Natural killer cell (primary cell): ENCODE results near the gene PRRX1. TPM values are rescaled to one million over a fixed set of nuclear protein-coding genes. Genes with fewer than 3 reads are reported as not detected.

ENCODE experiments used
- ATAC-seq, 3 donors: fragments of 150-1000 bp in 2 of 3; fragments of 200-7000 bp in 1 of 3; cut with Tn5 transposase; 1 replicate in 1 of 3; 2 replicates in 2 of 3; pipeline ENCODE4 v1.10.0; 2021; ENCODE audit warnings: mild to moderate bottlenecking in 2 of 3, moderate library complexity in 2 of 3
- DNase-seq, 2 donors: peaks; one replicate each; pipeline versions ENCODE4 v3.0.0 to v3.0.0-alpha.2; 2013 to 2021; ENCODE audit warnings: mixed read lengths in 1 of 2
- H3K27ac ChIP-seq: one replicate; pipeline ENCODE4 v1.5.1; 2013; ENCODE audit warnings: mild to moderate bottlenecking, low read length
- H3K27me3 ChIP-seq: one replicate; pipeline ENCODE4 v1.6.1; 2013; ENCODE audit warnings: low read length; ENCODE audit not compliant: control insufficient read depth, insufficient read depth
- H3K36me3 ChIP-seq: one replicate; pipeline ENCODE4 v1.6.1; 2013; ENCODE audit warnings: low read length; ENCODE audit not compliant: control insufficient read depth, insufficient read depth
- H3K4me1 ChIP-seq: one replicate; pipeline ENCODE4 v1.6.1; 2013; ENCODE audit warnings: low read length; ENCODE audit not compliant: control insufficient read depth, insufficient read depth
- H3K4me3 ChIP-seq: one replicate; pipeline ENCODE4 v1.5.1; 2013; ENCODE audit warnings: low read length
- H3K9me3 ChIP-seq: one replicate; pipeline ENCODE4 v1.6.1; 2013; ENCODE audit warnings: low read length; ENCODE audit not compliant: control insufficient read depth, insufficient read depth
- H3K27ac Mint-ChIP-seq, 2 donors: one replicate each; pipeline ENCODE4 v1.8.0; 2022; ENCODE audit warnings: mild to moderate bottlenecking in 2 of 2, mixed read lengths in 2 of 2, moderate library complexity in 1 of 2
- H3K27me3 Mint-ChIP-seq, 2 donors: one replicate each; pipeline ENCODE4 v1.8.0; 2022; ENCODE audit warnings: low read depth in 2 of 2, mixed read lengths in 2 of 2
- H3K36me3 Mint-ChIP-seq: one replicate; pipeline ENCODE4 v1.8.0; 2022; ENCODE audit warnings: mixed read lengths
- H3K4me1 Mint-ChIP-seq, 2 donors: one replicate each; pipeline ENCODE4 v1.8.0; 2022; ENCODE audit warnings: mixed read lengths in 2 of 2
- H3K4me3 Mint-ChIP-seq: one replicate; pipeline ENCODE4 v1.8.0; 2022; ENCODE audit warnings: mild to moderate bottlenecking, moderate library complexity, mixed read lengths
- H3K9me3 Mint-ChIP-seq, 2 donors: one replicate each; pipeline ENCODE4 v1.8.0; 2022; ENCODE audit warnings: mixed read lengths in 2 of 2
- WGBS: methylation state at CpG from one replicate; pipeline ENCODE4 v1.1.7; 2013; ENCODE audit warnings: missing lambda C conversion rate; ENCODE audit not compliant: insufficient coverage; 5-methylcytosine and 5-hydroxymethylcytosine counted together
- intact Hi-C: fragments of 100-400 bp; cut with micrococcal nuclease; formaldehyde crosslinking; loops from one replicate; pipeline ENCODE4 v1.14.2; 2022
- total RNA-seq, 4 donors: library from RNA; stranded (reverse); fragments of 120-200 nt in 1 of 4; gene quantifications; one replicate each; pipeline versions ENCODE4 v1.2.3 to v1.2.4, GENCODE V29; 2013 to 2022
- TF ChIP-seq, protein P1 (sequence below): fragments of 200-600 bp; IDR thresholded peaks from one replicate; pipeline ENCODE4 v1.8.0; 2022; ENCODE audit warnings: antibody characterized with exemption

PRRX1 gene
- total RNA-seq, 3 donors from 2014 or later (not counting 1 experiment from before 2014, with no cell fraction given): not detected

DNA sequence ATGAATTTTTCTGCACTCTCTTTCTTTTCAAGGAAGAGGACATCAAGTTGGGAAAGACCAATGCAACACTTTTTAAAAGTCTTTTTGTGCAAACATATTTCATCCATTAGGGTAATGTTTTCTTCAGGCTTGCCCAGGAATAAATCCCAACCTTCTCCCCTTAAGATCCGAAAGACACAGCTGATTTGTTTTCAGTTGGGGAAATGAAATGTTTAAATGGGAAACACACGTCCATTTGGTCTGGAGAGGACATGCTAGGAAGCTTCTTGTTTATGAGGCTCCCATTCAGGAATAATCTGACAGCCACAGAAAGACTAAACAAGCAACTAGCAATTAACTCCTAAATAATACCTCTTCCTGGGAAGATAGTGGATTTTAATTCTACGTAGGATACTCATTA, 91.9 kb downstream of the PRRX1 start:
- H3K4me3 Mint-ChIP-seq: no peak overlapping the region
- Histone ChIP-seq H3K27ac (no peak overlapping the region), H3K36me3 (no peaks in the 10 kb centered on the region), H3K4me3 (no peak overlapping the region), H3K9me3 (no peaks in the 10 kb centered on the region), H3K27me3 (no peaks in the 10 kb centered on the region), H3K4me1 (no peaks in the 10 kb centered on the region)
- ATAC-seq (no peak), DNase-seq (no peak)
- H3K27me3 Mint-ChIP-seq: no peaks in the 10 kb centered on the region
- intact Hi-C loops: no loop called here
- TF ChIP-seq, protein P1, sequence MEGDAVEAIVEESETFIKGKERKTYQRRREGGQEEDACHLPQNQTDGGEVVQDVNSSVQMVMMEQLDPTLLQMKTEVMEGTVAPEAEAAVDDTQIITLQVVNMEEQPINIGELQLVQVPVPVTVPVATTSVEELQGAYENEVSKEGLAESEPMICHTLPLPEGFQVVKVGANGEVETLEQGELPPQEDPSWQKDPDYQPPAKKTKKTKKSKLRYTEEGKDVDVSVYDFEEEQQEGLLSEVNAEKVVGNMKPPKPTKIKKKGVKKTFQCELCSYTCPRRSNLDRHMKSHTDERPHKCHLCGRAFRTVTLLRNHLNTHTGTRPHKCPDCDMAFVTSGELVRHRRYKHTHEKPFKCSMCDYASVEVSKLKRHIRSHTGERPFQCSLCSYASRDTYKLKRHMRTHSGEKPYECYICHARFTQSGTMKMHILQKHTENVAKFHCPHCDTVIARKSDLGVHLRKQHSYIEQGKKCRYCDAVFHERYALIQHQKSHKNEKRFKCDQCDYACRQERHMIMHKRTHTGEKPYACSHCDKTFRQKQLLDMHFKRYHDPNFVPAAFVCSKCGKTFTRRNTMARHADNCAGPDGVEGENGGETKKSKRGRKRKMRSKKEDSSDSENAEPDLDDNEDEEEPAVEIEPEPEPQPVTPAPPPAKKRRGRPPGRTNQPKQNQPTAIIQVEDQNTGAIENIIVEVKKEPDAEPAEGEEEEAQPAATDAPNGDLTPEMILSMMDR: no peak
- no peaks in the 10 kb centered on the region for H3K36me3 Mint-ChIP-seq
- no peak overlapping the region for H3K27ac Mint-ChIP-seq
- peaks cover 2 to 6% of the 10 kb centered on the region in 2 donors for H3K9me3 Mint-ChIP-seq
- 0% methylated on average over 1 of the region's 3 CpGs for WGBS
- H3K4me1 Mint-ChIP-seq: no peaks in the 10 kb centered on the region

DNA sequence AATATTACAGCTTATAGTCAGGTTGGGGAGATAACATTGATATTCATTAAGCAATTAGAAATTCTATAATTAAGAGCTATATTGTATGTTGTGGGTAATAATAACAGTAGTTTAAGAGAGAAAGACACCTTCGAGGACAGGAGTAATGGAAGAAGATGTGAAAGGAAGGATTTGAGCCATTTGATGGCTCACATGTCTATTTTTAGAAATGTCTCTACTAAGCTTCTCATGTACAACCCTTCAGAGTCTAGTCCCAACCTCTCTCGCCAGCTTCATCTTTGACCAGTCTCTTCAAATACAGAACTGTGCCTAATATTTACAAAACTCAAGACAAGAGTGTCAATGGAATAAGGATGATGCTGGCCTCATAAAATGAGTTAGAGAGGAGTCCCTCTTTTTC, 95.1 kb downstream of the PRRX1 start:
- no peaks in the 10 kb centered on the region for H3K27me3 Mint-ChIP-seq
- Histone ChIP-seq H3K27ac (no peak overlapping the region), H3K9me3 (no peaks in the 10 kb centered on the region), H3K36me3 (no peaks in the 10 kb centered on the region), H3K27me3 (no peaks in the 10 kb centered on the region), H3K4me3 (no peak overlapping the region), H3K4me1 (no peaks in the 10 kb centered on the region)
- peaks cover 2 to 6% of the 10 kb centered on the region in 2 donors for H3K9me3 Mint-ChIP-seq
- H3K4me3 Mint-ChIP-seq: no peak overlapping the region
- ATAC-seq: no peak
- intact Hi-C loops: no loop called here
- no peaks in the 10 kb centered on the region for H3K4me1 Mint-ChIP-seq
- TF ChIP-seq, protein P1: no peak
- no peaks in the 10 kb centered on the region for H3K36me3 Mint-ChIP-seq
- DNase-seq: no peak
- H3K27ac Mint-ChIP-seq: no peak overlapping the region
- WGBS: 90% methylated on average over 2 of the region's 2 CpGs

DNA sequence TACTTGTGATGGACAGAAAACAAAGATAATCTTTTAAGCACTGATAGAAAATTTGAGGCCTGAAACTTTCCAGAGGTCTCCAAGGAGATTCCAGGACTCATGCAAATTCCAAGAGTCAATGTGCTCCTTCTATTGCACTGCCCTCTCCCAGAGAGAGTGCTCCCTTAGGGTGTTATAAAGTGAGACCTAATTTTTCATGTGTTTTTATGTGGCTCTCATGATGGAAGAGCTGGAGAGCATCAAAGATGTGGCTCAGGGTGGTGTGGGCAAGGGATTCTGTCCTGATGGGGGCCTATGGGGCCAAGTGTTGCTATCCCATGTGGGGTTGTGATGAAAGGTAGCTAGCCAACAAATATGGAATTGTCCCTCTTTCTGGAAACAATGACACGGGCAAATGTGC, 101.3 kb downstream of the PRRX1 start:
- Mint-ChIP-seq H3K36me3 (no peaks in the 10 kb centered on the region), H3K4me3 (no peak overlapping the region), H3K9me3 (peaks cover 0 to 2% of the 10 kb centered on the region in 2 donors), H3K27me3 (no peaks in the 10 kb centered on the region), H3K27ac (no peak overlapping the region), H3K4me1 (no peaks in the 10 kb centered on the region)
- DNase-seq (no peak), ATAC-seq (no peak)
- Histone ChIP-seq H3K27me3 (no peaks in the 10 kb centered on the region), H3K4me1 (no peaks in the 10 kb centered on the region), H3K4me3 (no peak overlapping the region), H3K36me3 (no peaks in the 10 kb centered on the region), H3K27ac (no peak overlapping the region), H3K9me3 (no peaks in the 10 kb centered on the region)
- 82% methylated on average over 1 of the region's 1 CpG for WGBS
- intact Hi-C loops: no loop called here
- TF ChIP-seq, protein P1: no peak

DNA sequence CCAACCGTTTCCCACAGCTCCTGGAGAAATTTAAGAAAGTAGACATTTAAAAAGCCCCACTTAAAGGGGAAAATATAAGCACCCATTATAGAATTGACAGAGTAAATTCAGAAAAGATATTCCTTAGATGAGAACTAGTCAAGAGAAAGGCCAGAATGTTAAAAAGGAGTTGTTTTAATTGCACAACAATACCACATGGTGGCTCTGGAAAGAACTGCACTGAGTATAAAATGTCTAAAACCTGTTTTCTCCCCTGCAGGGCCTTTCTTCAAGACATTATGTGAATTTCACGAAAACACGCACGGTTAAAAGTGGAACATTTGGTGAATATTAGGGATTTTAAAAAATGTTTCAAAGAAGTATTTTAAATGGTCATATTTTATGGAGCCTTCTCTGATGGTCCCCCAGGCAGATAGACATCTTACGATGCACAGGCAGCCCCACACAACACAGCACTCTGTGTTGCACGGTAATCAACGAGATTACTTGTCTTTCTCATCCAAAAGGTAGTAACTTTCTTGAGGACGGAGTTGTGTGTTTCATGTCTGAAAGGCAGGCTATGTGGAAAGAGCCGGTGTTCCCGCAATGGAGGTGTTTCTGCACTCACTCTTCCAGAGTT, 101.9 kb downstream of the PRRX1 start:
- no peak overlapping the region for H3K4me3 ChIP-seq
- intact Hi-C loops: no loop called here
- H3K36me3 ChIP-seq: no peaks in the 10 kb centered on the region
- 82% methylated on average over 10 of the region's 10 CpGs for WGBS
- no peaks in the 10 kb centered on the region for H3K36me3 Mint-ChIP-seq
- no peak overlapping the region for H3K27ac ChIP-seq
- H3K27me3 Mint-ChIP-seq: no peaks in the 10 kb centered on the region
- TF ChIP-seq, protein P1: no peak
- H3K9me3 Mint-ChIP-seq: peaks cover 0 to 2% of the 10 kb centered on the region in 2 donors
- H3K27me3 ChIP-seq: no peaks in the 10 kb centered on the region
- no peak for DNase-seq
- H3K27ac Mint-ChIP-seq: no peak overlapping the region
- no peaks in the 10 kb centered on the region for H3K9me3 ChIP-seq
- no peak overlapping the region for H3K4me3 Mint-ChIP-seq
- no peak for ATAC-seq
- no peaks in the 10 kb centered on the region for H3K4me1 ChIP-seq
- no peaks in the 10 kb centered on the region for H3K4me1 Mint-ChIP-seq
